Measurements from ENCODE around the gene PRDM16. TPM values are rescaled to one million over a fixed set of nuclear protein-coding genes. Genes with fewer than 3 reads are reported as not detected.

The PRDM16 gene
- total RNA-seq, 1 experiment from 2014 or later = 1.6 TPM

- no peaks in the 10 kb centered on the region for H3K9me3 Mint-ChIP-seq
- DNase-seq (ENCODE audit: low spot score) = no peak
- no peaks in the 10 kb centered on the region; the same call in 1 of the 2 replicates for H3K27me3 Mint-ChIP-seq (ENCODE audit: low read depth)
- no peak for ATAC-seq
- ChIA-PET POLR2A (no interaction called here), CTCF (interaction anchor here (1.0 to 1.1 kb wide), 2 partner anchors 10 to 31 kb away, joined by 3 read pairs; no protein-coding TSS in a partner anchor)
- TF ChIP-seq, protein P1, sequence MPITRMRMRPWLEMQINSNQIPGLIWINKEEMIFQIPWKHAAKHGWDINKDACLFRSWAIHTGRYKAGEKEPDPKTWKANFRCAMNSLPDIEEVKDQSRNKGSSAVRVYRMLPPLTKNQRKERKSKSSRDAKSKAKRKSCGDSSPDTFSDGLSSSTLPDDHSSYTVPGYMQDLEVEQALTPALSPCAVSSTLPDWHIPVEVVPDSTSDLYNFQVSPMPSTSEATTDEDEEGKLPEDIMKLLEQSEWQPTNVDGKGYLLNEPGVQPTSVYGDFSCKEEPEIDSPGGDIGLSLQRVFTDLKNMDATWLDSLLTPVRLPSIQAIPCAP (CRISPR knock-in tag; IDR thresholded peaks at IDR 0.05) = no peak
- no peak for TF ChIP-seq ZNF263 (CRISPR knock-in tag; IDR thresholded peaks at IDR 0.05; ENCODE audit: low read depth)
- no peak for TF ChIP-seq ZNF671 (CRISPR knock-in tag; IDR thresholded peaks at IDR 0.05)
- TF ChIP-seq, protein P2, sequence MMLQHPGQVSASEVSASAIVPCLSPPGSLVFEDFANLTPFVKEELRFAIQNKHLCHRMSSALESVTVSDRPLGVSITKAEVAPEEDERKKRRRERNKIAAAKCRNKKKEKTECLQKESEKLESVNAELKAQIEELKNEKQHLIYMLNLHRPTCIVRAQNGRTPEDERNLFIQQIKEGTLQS (CRISPR knock-in tag; conservative IDR thresholded peaks at IDR 0.05) = no peak
- no peak for TF ChIP-seq PRRX2 (CRISPR knock-in tag; IDR thresholded peaks at IDR 0.05)
- TF ChIP-seq ZNF219 (CRISPR knock-in tag; IDR thresholded peaks at IDR 0.05; ENCODE audit: borderline replicate concordance) = no peak
- TF ChIP-seq HMGA2 (CRISPR knock-in tag; IDR thresholded peaks at IDR 0.05) = no peak
- TF ChIP-seq, protein P3, sequence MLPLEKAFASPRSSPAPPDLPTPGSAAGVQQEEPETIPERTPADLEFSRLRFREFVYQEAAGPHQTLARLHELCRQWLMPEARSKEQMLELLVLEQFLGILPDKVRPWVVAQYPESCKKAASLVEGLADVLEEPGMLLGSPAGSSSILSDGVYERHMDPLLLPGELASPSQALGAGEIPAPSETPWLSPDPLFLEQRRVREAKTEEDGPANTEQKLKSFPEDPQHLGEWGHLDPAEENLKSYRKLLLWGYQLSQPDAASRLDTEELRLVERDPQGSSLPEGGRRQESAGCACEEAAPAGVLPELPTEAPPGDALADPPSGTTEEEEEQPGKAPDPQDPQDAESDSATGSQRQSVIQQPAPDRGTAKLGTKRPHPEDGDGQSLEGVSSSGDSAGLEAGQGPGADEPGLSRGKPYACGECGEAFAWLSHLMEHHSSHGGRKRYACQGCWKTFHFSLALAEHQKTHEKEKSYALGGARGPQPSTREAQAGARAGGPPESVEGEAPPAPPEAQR (CRISPR knock-in tag; IDR thresholded peaks at IDR 0.05) = no peak
- no peak for TF ChIP-seq FOXP1 (CRISPR knock-in tag; IDR thresholded peaks at IDR 0.05; ENCODE audit: borderline replicate concordance)
- no peak for TF ChIP-seq MYBL2 (CRISPR knock-in tag; IDR thresholded peaks at IDR 0.05)
- TF ChIP-seq, protein P4, sequence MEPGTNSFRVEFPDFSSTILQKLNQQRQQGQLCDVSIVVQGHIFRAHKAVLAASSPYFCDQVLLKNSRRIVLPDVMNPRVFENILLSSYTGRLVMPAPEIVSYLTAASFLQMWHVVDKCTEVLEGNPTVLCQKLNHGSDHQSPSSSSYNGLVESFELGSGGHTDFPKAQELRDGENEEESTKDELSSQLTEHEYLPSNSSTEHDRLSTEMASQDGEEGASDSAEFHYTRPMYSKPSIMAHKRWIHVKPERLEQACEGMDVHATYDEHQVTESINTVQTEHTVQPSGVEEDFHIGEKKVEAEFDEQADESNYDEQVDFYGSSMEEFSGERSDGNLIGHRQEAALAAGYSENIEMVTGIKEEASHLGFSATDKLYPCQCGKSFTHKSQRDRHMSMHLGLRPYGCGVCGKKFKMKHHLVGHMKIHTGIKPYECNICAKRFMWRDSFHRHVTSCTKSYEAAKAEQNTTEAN (CRISPR knock-in tag; IDR thresholded peaks at IDR 0.05) = no peak
- no peak for TF ChIP-seq JUN (CRISPR knock-in tag; IDR thresholded peaks at IDR 0.05)
- TF ChIP-seq CREB1 (CRISPR knock-in tag; IDR thresholded peaks at IDR 0.05) = no peak
- no peak for TF ChIP-seq SMAD3 (CRISPR knock-in tag; IDR thresholded peaks at IDR 0.05; ENCODE audit: borderline replicate concordance)
- TF ChIP-seq ETV6 (CRISPR knock-in tag; IDR thresholded peaks at IDR 0.05) = no peak
- no peak for TF ChIP-seq GRHL2 (CRISPR knock-in tag; IDR thresholded peaks at IDR 0.05; ENCODE audit: insufficient replicate concordance, severe bottlenecking)
- TF ChIP-seq RORB (CRISPR knock-in tag; IDR thresholded peaks at IDR 0.05) = no peak
- TF ChIP-seq RELA (CRISPR knock-in tag; IDR thresholded peaks at IDR 0.05; ENCODE audit: borderline replicate concordance) = no peak
- no peak for TF ChIP-seq TP53 (CRISPR knock-in tag; IDR thresholded peaks at IDR 0.05)
- H3K27ac Mint-ChIP-seq = no peak overlapping the region
- H3K36me3 Mint-ChIP-seq = no peaks in the 10 kb centered on the region
- no peaks in the 10 kb centered on the region for H3K4me1 Mint-ChIP-seq
- H3K4me3 Mint-ChIP-seq = no peak overlapping the region
Measured at GRCh38 chr1:3271866-3272265, 202.9 kb downstream of the PRDM16 start.

GRCh38 chr1:3272321-3273045 is 203.5 kb downstream of the PRDM16 start:
- CTCF ChIA-PET = no interaction called here

More at GRCh38 chr1:3272321-3273045, 203.5 kb downstream of the PRDM16 start:
- H3K36me3 Mint-ChIP-seq = no peaks in the 10 kb centered on the region
- ATAC-seq (no peak), DNase-seq (ENCODE audit: low spot score) (no peak)
- H3K4me1 Mint-ChIP-seq = no peaks in the 10 kb centered on the region
- no peak overlapping the region for H3K27ac Mint-ChIP-seq
- no peaks in the 10 kb centered on the region; the same call in 1 of the 2 replicates for H3K27me3 Mint-ChIP-seq (ENCODE audit: low read depth)
- no peak overlapping the region for H3K4me3 Mint-ChIP-seq
- POLR2A ChIA-PET = no interaction called here
- H3K9me3 Mint-ChIP-seq = no peaks in the 10 kb centered on the region
- TF ChIP-seq HMGXB4 (CRISPR knock-in tag; IDR thresholded peaks at IDR 0.05) = no peak
- TF ChIP-seq, protein P5, sequence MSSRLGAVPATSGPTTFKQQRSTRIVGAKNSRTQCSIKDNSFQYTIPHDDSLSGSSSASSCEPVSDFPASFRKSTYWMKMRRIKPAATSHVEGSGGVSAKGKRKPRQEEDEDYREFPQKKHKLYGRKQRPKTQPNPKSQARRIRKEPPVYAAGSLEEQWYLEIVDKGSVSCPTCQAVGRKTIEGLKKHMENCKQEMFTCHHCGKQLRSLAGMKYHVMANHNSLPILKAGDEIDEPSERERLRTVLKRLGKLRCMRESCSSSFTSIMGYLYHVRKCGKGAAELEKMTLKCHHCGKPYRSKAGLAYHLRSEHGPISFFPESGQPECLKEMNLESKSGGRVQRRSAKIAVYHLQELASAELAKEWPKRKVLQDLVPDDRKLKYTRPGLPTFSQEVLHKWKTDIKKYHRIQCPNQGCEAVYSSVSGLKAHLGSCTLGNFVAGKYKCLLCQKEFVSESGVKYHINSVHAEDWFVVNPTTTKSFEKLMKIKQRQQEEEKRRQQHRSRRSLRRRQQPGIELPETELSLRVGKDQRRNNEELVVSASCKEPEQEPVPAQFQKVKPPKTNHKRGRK (CRISPR knock-in tag; IDR thresholded peaks at IDR 0.05; ENCODE audit: borderline replicate concordance) = no peak
- TF ChIP-seq TP53 (CRISPR knock-in tag; IDR thresholded peaks at IDR 0.05) = no peak
